Measurements from ENCODE around the gene HIF3A. TPM values are rescaled to one million over a fixed set of nuclear protein-coding genes. Genes with fewer than 3 reads are reported as not detected.
A peak's percentile ranks its signal among the peaks of the same experiment; 100 is the strongest.

HIF3A gene
- total RNA-seq, 1 experiment from 2014 or later, result 31.9 TPM

DNA sequence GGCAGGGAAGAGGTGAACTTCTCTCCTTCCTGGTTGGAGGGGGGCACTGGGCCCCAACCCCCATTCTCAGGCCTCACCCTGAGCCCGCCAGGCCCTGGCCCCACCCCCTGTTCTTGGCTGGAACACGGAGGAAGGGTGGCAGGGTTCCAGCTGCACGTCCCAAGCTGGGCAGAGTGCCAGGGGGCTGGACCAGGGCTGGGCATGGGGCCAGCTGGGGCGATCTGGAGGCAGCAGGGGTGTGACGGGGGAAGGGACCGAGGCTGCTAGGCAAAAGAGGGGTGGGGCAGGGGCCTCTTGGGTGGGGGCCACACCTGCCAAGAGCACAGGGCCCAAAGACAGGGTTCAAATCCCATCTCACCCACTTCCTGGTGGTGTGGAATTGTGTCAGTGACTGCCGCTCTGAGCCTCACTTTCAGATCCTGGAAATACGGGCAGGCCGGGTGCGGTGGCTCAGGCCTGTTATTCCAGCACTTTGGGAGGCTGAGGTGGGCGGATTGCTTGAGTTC is 2.2 kb downstream of the HIF3A start:
- Histone ChIP-seq H2AFZ (ENCODE audit: low read length) (no peak overlapping the region), H3K27ac (ENCODE audit: insufficient read length, low read depth, low read length) (no peak overlapping the region), H3K18ac (ENCODE audit: insufficient read length, low read depth, low read length) (no peak overlapping the region), H4K5ac (ENCODE audit: insufficient read length, low read depth, low read length) (no peak overlapping the region), H3K4me2 (ENCODE audit: insufficient read depth, insufficient read length, low read length) (no peak overlapping the region), H3K4me1 (ENCODE audit: insufficient read depth, low read length) (peaks cover 2% of the 10 kb centered on the region; the same call in 1 of the 2 replicates), H3T11ph (ENCODE audit: low read length) (no peak overlapping the region), H3K9me3 (ENCODE audit: control insufficient read depth, low read depth, low read length) (no peaks in the 10 kb centered on the region), H3K9ac (ENCODE audit: extremely low read depth, insufficient read length, low read length) (no peak overlapping the region), H2AK5ac (ENCODE audit: insufficient read length, low read length) (no peak overlapping the region), H3K56ac (ENCODE audit: insufficient read length, low read depth, low read length) (no peak overlapping the region), H3K23me2 (ENCODE audit: insufficient read length, low read depth, low read length, poor library complexity, severe bottlenecking) (peaks cover 13% of the 10 kb centered on the region), H2BK12ac (ENCODE audit: insufficient read length, low read depth, low read length) (no peak overlapping the region), H3K79me1 (ENCODE audit: insufficient read depth, low read depth, low read length, poor library complexity, severe bottlenecking) (no peaks in the 10 kb centered on the region), H3K14ac (ENCODE audit: insufficient read depth, low read length) (no peak overlapping the region), H3K4ac (ENCODE audit: low read depth, low read length) (no peak overlapping the region), H3K23ac (ENCODE audit: insufficient read length, low read depth, low read length) (no peak overlapping the region), H2BK120ac (ENCODE audit: low read depth, low read length, poor library complexity, severe bottlenecking) (no peak overlapping the region), H2BK20ac (ENCODE audit: low read depth, low read length, poor library complexity, severe bottlenecking) (no peak overlapping the region), H2BK15ac (ENCODE audit: low read depth, low read length) (no peak overlapping the region), H4K8ac (replicated peaks; ENCODE audit: insufficient read length, low read depth, low read length) (no peak overlapping the region), H4K91ac (ENCODE audit: insufficient read length, low read depth, low read length) (no peak overlapping the region), H2BK5ac (ENCODE audit: insufficient read length, low read length) (no peak overlapping the region), H3K79me2 (ENCODE audit: insufficient read depth, low read length) (no peaks in the 10 kb centered on the region), H3K27me3 (ENCODE audit: insufficient read depth, low read length) (no peaks in the 10 kb centered on the region), H4K20me1 (ENCODE audit: control insufficient read depth, insufficient read depth, insufficient read length) (no peaks in the 10 kb centered on the region)
- no peak for DNase-seq
- Mint-ChIP-seq H3K36me3 (ENCODE audit: insufficient read depth in 1 of 3, low read depth in 3 of 3) (peaks cover 0 to 7% (median 2%) of the 10 kb centered on the region in 3 experiments; a peak in 3 of 7 replicates), H3K4me1 (peaks cover 36 to 45% of the 10 kb centered on the region in 2 experiments), H3K9me3 (peaks cover 0 to 3% of the 10 kb centered on the region in 2 experiments; a peak in 3 of 5 replicates), H3K27ac (peak overlapping the region in 1 of 3 experiments; percentile 52; a peak in 1 of 7 replicates), H3K4me3 (peak overlapping the region; percentile 21 to 56; a peak in 2 of 5 replicates), H3K27me3 (ENCODE audit: low read depth) (peaks cover 13% of the 10 kb centered on the region)
- TF ChIP-seq, protein P1, sequence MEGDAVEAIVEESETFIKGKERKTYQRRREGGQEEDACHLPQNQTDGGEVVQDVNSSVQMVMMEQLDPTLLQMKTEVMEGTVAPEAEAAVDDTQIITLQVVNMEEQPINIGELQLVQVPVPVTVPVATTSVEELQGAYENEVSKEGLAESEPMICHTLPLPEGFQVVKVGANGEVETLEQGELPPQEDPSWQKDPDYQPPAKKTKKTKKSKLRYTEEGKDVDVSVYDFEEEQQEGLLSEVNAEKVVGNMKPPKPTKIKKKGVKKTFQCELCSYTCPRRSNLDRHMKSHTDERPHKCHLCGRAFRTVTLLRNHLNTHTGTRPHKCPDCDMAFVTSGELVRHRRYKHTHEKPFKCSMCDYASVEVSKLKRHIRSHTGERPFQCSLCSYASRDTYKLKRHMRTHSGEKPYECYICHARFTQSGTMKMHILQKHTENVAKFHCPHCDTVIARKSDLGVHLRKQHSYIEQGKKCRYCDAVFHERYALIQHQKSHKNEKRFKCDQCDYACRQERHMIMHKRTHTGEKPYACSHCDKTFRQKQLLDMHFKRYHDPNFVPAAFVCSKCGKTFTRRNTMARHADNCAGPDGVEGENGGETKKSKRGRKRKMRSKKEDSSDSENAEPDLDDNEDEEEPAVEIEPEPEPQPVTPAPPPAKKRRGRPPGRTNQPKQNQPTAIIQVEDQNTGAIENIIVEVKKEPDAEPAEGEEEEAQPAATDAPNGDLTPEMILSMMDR (conservative IDR thresholded peaks at IDR 0.05), result no peak
- no CpG with 5 or more reads among the region's 11 CpGs for WGBS (ENCODE audit: extremely low coverage, insufficient read length, low lambda C conversion rate)

All from H9 (cell line).